Stimulated activated CD8-positive, alpha-beta memory T cell treated with anti-CD3 and anti-CD28 coated beads, Interleukin-4, amount 100 ng/mL, for 48 hours (primary cell): ENCODE measurements around the gene GSE1.
A peak's percentile ranks its signal among the peaks of the same experiment; 100 is the strongest.

ENCODE experiments used
- DNase-seq: peaks from one replicate; pipeline ENCODE4 v3.0.0-alpha.2; 2020

Gene GSE1

DNA sequence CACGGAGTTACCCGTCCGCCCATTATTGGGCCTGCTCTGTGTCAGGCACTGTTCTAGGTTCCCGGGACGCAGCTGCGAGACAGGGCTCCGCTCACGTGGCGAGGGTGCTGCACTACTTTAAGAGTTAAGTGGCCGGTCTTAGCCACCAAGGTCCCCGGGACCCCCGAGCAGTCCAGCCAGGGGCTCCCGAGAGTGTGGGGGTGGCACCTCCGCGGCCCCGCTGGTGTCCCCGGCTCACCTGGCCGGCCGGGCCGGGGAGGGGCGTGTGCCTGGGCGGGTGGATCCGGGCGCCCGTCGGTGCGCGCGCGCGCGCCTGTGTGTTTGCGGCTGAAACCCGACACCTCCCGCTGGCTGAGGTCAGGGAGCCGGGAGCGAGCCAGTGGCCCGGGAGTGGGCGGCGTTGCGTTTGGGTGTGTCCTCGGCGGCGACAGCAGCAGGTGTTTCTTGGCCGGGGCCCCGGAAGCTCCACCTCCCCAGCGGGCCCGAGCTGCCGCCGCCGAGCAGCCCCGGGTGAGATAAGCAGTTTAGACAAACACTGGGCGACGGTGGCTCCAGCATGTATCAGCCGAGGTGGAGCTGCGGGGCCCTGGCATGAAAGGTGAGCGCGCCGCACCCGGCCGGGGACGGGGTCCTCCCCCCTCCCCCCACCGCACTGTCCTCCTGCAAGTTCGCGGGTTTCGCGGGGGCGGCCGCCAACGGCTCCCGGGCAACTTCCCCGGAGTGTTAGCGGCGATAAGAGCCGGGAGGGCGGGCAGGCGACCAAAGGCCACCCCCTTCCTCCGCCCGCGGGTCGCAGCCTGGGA, at the start of gene GSE1:
Gene GSE1, plus strand, starts transcription at position 522 of the 803 bp plus-strand sequence. Its CDS starts 70 bp downstream, at position 592.
- peak; percentile 83 for DNase-seq

DNA sequence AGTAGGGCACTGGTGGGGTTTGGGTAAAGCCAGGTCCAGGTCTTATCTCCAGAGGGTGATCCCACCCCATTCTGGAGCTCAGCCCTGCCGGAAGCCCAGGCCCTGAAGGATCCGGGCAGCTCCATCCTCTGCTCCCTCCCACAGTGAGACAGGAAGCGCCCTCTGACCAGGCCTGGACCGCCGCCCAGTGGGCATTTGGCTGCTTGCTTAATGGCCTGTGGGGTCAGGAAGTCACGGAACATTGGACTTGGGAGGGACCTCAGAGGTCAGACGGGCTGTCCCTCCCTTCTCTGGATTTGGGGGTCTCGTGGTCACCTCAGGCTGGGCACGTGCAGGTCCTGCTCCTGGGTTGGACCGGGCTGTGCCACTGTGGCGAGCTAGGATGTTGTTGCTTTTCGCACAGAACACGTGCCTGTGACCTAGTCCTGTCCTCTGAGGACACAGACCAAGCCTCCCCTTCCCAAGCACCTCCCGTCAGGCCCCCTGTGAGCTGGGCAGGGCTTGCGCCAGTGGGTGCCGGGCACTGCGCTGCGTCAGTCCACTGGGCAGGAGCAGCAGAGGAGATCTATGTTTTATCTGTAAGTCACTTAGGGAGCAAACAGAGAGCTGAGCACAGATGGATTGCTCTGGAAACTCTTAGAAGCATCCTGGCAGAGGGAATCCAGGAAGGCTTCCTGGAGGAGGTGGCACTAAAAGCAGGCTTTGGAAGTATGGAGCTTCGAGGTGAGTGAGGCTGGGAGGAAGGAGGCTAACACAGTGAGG, 49.4 kb upstream of the GSE1 start:
- DNase-seq: no peak

DNA sequence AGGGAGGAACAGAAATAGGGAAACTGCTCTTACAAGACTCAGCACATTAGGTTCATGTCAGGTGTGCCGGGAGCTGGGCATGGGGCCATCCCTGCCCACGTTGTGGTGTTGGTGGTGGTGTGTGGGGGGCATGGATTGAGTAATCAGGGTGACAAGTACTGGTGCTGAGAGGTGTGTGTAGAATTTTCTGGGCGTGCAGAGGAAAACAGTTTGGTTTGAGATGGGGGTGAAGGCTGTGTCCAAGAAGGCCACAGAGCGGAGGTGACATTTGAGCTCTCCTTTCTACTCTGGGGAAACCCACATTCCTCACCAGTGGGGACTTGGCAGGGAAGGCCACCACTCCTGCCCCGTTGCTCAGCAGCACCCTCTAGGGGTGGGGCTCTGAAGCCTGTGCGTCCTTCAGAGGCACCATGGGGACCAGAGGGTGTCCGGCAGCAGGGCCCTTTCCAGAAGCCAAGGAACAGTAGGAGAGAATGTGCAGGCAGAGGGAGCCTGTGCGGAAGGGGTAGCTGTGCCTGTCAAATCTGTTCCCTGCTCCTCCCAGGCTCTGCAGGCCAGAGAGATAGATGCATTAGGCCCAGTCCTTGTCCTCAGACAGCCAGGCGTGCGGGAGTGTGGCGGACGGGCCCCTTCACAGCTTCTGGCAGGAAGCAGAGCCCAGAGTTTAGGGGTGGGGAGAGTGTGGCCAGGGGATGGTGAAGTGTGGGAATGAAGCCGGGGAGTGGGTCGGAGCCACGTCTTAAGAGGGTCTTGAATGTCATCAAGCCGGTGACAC, 48.7 kb upstream of the GSE1 start:
- DNase-seq: peak; percentile 83

DNA sequence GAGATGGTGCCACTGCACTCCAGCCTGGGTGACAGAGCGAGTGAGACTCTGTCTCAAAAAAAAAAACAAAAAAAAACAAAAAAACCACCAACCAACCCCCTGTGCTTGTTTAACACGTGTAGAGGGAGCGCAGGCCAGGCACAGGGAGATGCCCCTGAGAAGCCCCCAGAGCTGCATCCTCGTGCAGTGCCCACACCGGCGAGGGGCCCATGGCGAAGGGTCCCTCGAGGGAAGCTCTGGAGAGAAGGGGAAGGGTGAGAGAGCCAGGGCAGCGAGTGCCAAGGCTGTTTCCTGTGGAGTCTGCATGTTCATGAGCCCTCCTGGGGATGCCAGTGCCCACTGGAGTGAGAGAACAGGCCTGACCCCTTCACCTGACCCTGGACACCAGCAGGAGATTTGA, 47.8 kb upstream of the GSE1 start:
- DNase-seq: no peak

DNA sequence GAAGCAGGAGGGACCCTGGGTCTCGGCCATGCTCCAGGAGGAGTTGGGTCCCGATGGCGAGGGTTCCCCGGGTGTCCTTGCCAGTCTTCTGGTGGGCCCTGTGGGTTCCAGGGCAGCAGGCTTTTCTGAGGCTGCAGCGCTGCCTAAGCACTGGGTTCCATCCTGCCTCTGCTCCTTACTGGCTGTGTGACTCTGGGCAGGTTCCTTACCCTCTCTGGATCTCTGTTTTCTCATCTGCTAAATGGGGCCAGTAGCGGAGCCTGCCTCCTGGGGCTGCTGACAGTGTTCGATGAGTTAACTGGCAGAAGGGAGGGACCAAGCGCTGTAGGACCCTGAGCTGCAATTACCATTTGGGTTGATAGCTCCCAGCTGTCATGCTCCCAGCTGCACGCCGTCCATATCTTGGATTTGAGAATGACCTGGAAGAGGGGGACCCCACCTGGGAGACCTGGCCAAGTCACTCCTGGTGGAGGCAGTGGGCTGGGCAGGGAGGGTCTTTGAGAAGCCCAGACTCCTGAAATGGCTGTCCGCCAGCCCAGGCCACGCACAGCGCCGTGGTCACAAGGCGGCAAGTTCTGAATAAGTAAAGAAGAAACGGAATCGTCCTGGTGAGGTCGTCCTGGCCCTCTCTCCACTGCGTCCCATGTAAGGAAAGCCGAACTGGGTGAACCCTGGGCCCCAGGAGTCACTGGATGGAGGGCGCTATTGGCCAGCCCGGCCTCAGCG, 47.2 kb upstream of the GSE1 start:
- DNase-seq: no peak

DNA sequence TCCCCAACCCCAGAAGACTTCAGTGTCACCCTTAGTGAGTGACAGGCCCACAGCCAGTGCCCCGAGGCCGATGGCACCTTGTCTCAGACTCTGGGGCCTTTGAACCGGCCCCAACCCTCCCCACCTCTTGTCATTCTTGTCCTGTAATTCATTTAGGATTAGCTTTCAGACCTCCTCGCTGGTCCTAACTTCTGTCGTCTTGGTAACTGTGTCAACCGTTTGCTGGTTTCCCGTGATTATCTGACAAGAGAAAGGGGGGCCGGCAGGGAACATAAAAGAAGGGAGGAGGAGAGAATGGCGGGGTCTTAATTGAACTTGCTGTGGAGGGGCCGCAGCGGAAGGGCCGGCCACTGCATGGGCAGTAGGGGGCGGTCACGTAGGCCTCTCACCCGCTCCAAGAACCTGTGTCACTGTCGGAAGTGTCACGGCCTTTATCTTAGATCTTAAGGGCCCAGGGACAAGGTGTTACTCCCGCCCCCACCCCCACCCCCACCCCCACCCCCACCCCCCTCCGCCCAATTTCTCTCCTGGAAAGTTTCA, 46.5 kb upstream of the GSE1 start:
- no peak for DNase-seq

DNA sequence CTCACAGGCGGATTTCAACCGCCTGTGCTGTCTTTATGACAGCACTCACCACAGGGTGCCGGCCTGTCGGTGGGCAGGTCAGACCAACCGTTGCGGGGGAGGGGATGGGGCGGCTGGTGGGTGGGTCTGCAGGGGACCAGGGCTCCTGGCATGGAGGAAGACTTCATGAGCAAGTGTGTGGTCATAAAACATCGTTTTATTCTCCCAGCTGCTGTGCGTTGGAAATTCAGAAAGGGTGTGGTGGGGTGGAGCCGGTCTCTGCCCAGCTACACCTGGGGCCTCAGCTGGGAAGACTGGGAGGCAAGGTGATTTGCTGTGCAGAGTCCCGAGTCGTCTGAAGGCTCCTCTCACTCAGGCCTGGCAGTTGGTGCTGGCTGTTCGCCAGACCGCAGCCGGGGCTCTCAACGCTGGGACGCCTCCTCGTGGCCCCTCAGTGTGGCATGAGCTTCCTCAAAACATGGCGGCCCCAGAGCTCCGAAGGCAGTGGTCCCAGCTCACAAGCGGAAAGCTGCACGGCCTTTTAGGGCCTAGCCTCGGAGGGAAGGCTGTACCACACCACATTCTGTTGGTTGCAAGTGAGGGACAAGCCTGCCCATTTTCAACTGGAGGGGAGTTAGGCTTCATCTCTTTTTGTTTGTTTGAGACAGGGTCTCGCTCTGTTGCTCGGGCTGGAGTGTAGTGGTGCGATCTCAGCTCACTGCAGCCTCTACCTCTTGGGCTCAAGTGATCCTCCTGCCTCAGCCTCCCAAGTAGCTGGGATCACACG, 45.8 kb upstream of the GSE1 start:
- no peak for DNase-seq

DNA sequence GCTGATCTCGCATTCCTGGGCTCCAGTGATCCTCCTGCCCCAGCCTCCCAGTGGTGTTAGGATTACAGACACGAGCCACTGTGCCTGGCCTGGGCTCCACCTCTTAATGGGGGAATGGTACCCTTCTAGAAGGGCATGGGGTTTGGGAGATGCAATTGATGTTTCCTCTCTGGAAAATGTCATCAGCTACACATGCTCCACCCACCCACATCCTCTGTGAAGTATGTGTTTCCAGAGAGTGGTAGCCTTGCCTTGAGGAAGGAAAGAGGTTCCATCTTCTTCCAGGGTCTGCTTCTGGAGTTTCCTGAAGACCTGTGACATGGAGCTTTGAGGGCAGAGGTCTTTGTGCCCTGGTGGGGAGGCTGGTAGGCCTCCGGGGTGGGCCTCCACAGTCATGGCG, 45.2 kb upstream of the GSE1 start:
- DNase-seq: no peak

DNA sequence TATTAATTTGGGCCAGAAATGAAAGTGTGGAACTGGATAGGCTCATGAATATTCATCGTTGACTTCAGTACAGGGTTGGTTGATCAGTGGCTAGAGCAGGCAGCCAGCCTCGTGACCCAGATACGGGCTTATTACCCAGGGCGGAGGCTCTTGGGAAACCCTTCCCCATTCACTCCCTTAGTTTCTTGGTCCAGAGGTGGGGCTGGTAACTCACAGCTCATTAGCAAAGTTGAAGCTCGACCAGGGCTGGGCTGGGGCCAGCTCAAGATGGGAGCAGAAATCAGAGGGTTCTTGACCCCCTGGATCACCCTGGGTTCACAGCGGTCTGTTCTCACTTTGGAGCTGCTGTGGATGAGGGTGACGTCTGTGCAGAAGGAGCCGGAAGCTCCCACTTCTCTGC, 44.6 kb upstream of the GSE1 start:
- no peak for DNase-seq

DNA sequence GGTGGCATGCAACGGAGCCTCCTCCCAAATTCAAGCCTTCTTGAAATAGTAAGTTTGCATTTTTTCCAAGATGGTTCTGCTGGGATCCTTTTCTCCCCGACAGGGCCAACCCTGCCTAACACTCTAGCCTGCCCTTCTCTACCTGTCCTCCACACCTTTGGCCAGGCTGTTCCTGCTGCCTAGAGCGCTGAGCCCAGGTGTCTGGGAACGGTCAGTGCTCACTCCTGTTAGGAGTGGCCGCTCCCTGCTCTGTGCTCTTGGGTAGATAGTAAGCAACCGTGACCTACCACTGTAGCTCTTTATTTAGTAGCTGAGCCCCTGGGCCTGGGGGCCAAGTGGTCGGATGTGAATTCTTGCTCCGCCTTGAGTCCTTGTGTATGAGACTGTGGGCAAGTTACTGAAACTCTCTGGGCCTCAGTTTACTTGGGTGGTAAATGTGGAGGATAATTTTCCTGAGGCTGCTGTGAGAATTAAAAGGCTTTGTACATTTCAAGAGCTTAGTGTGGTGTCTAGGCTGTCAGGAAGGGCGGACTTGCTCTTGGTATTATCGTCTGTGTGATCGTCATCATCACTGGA, 44.0 kb upstream of the GSE1 start:
- no peak for DNase-seq

DNA sequence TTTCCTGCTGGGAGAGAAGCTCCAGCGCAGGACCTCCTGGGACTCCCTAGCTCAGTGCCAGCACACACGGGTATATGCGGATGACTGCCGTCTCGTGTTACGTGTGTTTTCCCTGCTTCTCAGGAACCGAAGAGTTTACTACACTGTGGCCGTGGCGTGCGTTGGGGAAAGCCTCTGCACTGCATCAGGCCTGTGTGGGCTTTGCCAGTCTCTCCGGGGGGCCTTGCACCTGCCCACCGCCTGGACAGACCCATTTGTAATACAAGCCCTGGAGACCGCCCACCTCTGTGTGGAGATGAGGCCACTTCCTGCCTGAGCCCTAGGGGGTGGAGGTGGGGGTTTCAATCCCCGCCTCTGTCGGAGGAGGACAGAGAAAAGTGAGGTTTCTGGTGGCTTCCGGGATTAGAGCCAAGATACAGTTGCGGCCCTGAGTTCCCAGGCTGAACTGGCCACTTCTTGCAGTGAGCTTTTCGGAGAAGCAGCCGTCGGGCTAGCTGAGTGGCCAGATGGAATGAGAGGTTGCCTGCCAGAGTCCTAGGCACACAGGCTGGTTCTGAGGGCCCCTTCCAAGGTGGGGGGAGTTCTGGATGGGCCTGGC, 43.4 kb upstream of the GSE1 start:
- DNase-seq: peak; percentile 71

DNA sequence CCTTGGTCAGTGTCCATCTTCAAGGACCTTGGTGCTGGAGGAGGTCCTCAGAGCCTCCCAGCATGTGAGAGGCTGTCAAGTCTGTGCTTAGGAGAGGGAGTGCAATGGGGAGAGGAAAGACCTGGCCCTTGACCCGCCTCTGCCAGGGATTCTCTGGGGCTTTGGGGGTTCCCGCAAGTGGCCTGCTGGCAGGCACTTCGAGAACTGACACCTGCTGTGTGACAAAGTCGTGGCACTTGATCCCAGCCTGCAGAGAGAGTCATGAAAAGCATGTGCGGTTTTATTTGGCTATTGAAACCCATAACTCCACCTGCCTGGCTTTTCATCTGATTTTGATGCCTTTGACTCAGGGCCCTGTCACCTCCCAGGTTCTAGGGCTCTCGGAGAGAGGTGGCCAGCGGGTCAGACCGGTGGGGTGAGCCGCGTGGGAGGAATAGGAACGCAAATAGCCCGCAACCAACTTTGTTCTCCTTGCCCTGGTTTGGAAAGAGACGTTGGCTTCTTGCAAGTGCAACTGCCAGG, 42.8 kb upstream of the GSE1 start:
- DNase-seq: peak; percentile 62

DNA sequence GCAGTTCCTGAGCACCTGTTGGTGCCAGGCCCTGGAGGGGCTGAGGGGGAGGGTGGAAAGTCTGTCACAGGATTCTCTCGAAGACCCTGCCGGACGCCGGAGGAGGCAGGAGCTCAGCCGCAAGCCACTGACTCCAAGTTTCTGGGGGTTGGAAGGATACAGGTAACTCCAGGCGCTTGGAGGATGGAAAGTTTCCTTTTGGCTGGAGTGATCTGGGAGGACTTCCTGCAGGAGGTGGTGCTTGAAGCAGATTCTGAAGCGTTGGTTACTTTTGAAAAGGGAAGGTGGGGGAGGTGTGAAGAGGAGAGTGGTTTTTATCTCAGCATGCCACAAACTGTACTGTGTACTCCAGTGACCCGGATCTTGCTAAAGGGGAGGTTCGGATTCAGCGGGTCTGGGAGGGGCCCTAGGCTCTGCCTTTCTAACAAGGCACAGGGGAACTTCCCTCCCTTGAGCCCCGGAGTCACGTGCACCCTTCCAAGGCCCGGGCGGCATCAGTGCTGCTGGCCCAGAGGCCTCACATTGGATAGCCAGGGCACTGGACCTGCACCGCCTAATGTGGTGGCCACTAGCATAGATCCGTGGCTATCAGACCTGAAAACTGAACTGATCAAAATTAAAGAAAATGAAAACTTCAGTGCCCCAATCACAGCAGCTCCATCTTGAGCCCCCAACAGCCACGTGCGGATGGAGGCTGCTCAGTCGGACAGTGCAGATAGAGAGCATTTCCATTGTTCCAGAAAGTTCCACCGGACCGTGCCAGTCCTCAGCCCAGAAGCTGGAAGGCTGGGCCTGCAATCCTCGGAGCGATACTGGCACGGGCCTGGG, 42.2 kb upstream of the GSE1 start:
- DNase-seq: peak; percentile 51

DNA sequence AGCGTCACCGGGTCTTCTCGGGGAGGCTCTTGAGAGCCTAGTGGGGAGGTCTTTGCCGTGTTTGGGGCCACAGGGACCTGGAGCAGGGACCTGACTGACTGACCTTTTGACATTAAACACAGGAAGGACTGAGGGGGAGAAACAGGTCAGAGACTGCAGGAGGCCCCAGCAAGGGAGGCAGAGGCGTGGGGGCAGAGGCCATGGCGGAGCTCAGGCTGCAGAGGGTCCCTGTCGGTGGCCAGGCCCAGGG, 41.6 kb upstream of the GSE1 start:
- no peak for DNase-seq

DNA sequence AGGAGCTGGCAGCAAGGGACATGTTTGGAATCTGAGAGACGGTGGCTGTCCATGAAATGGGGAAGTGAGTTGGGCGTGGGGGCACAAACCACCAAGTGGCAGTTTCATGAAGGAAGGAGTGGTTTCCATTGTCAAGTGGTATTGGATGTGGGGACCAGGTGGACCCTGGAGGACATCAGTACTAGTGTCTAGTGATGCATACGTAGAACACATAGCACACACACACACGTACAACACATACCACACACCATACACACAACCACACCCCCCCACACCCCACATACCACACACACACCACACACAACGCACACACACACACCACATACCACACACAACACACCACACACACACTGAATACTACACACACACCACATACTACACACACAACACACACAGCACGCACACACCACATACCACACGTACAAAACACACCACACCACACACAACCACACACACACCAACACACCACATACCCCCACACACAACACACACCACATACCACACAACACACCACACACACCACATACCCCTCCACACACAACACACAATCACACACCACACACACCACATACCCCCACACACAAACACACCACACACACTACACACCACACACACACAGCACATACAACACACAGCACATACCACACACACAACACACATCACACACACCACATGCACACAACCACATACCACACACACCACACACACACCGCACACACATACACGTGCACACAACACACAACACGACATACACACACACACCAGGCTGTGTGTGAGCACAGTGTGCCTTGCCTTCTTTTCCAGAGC, 41.1 kb upstream of the GSE1 start:
- no peak for DNase-seq

DNA sequence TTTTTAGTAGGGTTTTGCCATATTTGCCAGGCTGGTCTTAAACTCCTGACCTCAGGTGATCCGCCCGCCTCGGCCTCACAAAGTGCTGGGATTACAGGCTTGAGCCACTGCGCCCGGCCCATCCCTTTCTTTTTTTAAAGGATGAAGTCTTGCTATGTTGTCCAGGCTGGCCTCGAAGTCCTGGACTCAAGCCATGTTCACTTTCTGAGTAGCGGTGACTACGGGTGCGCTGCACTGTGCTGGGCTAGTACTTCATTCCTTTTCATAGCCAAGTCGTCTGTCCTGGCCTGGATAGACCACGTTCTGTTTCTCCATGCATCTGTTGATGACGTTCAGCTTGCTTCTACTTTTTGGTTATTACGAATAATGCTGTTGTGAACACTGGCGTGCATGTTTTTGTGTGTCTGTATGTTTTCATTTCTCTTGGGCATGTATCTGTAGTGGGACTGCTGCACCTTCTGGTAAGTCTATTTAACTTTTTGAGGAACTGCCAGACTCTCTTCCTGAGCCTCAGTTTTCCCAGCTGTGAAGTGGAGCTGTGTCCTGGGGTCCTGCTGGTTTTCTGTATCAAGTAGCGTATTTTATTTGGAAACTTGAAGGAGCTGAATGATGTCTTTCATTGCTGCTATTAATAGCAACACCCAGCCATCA, 40.0 kb upstream of the GSE1 start:
- no peak for DNase-seq

DNA sequence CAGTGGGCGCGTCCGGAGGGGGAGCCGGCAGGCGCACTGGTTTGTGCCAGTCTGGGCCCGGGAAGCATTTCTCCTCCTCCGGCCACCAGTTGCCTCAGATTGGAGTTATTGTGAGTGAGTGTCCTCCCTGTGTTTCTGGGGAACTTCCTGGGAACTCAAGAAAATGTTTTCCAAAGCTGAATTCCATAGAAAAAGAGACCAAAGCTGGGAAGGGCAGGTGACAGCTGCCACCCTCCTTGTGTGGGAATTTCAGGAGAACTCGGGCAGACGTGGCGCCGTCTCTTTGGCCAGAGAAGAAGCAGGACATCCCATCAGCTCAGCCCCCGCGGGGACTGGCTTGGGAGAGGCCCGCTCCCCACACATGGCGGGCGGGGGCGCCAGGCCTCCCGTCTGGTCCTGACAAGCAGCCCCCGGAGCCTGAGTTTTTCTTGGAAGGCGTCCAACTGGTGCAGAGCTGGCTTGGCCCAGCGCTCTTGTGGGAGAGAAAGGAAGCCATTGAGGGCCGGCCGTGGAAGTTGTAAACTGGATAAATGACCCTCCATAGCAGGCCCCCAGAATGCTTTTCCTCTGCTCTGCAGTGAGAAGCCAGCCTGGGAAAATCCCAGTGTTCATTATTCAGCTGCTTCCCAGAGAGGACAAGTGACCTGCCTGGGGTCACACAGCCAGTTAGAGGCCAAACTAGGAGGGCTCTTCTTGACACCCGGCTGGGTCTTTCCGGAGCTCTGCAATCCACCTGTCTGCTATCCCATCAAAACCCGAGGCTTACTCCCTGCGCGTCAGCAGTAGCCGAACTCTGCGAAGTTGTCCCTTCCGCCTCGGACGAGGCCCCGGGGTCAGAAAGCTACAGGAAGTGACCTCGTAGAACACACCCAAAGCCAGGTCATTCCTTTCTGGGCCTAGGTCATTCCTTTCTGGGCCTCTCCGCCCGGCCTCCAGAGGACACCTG, 39.2 kb upstream of the GSE1 start:
- no peak for DNase-seq
